Parathyroid adenoma (tissue), 2 donors: ENCODE data around the gene SRRD.

Experiments
- H2AFZ ChIP-seq: fragments of 300-600 bp; sonication (generic); one replicate; pipeline ENCODE4 v1.7.0; 2017; ENCODE audit warnings: antibody characterized with exemption, mild to moderate bottlenecking
- H3K27ac ChIP-seq: fragments of 300-600 bp; sonication (generic); one replicate; pipeline ENCODE4 v1.7.0; 2017
- H3K27me3 ChIP-seq: fragments of 300-600 bp; sonication (generic); one replicate; pipeline ENCODE4 v1.7.0; 2017; ENCODE audit warnings: low read length; ENCODE audit not compliant: control insufficient read depth, insufficient read depth
- H3K36me3 ChIP-seq: fragments of 300-600 bp; sonication (generic); one replicate; pipeline ENCODE4 v1.7.0; 2017; ENCODE audit warnings: low read length; ENCODE audit not compliant: control insufficient read depth, insufficient read depth
- H3K4me1 ChIP-seq: fragments of 300-600 bp; sonication (generic); one replicate; pipeline ENCODE4 v1.7.0; 2017; ENCODE audit warnings: control low read depth
- H3K4me2 ChIP-seq: fragments of 300-600 bp; sonication (generic); one replicate; pipeline ENCODE4 v1.7.0; 2017; ENCODE audit warnings: low read length
- H3K4me3 ChIP-seq: fragments of 300-600 bp; sonication (generic); one replicate; pipeline ENCODE4 v1.7.0; 2017; ENCODE audit warnings: low read depth, low read length
- H3K79me2 ChIP-seq: fragments of 300-600 bp; sonication (generic); one replicate; pipeline ENCODE4 v1.7.0; 2017; ENCODE audit warnings: control low read depth
- H3K9ac ChIP-seq: fragments of 300-600 bp; sonication (generic); one replicate; pipeline ENCODE4 v1.7.0; 2017; ENCODE audit warnings: mild to moderate bottlenecking
- H3K9me3 ChIP-seq: fragments of 300-600 bp; sonication (generic); one replicate; pipeline ENCODE4 v1.7.0; 2017; ENCODE audit warnings: low read length; ENCODE audit not compliant: control insufficient read depth
- TF ChIP-seq, protein P1 (sequence below): fragments of 300-600 bp; sonication (generic); IDR thresholded peaks from one replicate; pipeline ENCODE4 v1.7.0; 2017; ENCODE audit warnings: antibody characterized with exemption, mild to moderate bottlenecking
- donor health status: primary hyperparathyroidism.

The SRRD gene

DNA sequence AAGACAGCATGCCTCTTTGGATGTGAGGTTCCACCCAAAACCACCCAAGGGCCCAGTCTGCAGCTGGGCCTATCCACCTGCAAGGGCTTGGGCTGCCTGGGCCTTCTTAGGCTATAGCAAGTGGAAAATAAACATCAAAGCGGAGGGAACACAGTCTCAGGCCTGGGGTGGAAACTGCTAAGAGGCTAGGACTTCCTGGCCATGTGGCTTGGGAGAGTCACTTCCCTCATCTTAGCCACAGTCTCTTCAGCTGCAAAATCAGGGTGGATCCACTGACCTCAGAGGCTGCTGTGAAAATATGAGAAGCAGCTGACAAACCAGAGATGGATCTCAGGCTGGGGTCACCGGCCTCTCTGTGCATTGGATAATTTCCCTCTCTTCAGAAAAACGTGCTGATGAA lies 59.2 kb downstream of the SRRD start:
- H3K36me3 ChIP-seq: no peaks in the 10 kb centered on the region

More for the DNA sequence above, 59.2 kb downstream of the SRRD start:
- H3K4me1 ChIP-seq: no peaks in the 10 kb centered on the region
- no peaks in the 10 kb centered on the region for H3K27me3 ChIP-seq
- H2AFZ ChIP-seq: no peak overlapping the region
- TF ChIP-seq, protein P1, sequence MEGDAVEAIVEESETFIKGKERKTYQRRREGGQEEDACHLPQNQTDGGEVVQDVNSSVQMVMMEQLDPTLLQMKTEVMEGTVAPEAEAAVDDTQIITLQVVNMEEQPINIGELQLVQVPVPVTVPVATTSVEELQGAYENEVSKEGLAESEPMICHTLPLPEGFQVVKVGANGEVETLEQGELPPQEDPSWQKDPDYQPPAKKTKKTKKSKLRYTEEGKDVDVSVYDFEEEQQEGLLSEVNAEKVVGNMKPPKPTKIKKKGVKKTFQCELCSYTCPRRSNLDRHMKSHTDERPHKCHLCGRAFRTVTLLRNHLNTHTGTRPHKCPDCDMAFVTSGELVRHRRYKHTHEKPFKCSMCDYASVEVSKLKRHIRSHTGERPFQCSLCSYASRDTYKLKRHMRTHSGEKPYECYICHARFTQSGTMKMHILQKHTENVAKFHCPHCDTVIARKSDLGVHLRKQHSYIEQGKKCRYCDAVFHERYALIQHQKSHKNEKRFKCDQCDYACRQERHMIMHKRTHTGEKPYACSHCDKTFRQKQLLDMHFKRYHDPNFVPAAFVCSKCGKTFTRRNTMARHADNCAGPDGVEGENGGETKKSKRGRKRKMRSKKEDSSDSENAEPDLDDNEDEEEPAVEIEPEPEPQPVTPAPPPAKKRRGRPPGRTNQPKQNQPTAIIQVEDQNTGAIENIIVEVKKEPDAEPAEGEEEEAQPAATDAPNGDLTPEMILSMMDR: no peak
- H3K4me3 ChIP-seq: no peak overlapping the region
- H3K79me2 ChIP-seq: no peaks in the 10 kb centered on the region
- H3K4me2 ChIP-seq: no peak overlapping the region
- no peak overlapping the region for H3K9ac ChIP-seq
- no peak overlapping the region for H3K27ac ChIP-seq
- H3K9me3 ChIP-seq: no peaks in the 10 kb centered on the region
